ENCODE data around the gene SLC6A3.

GRCh38 chr5:1442222-1443145 is 2.8 kb downstream of the SLC6A3 start:
- TF ChIP-seq SUZ12 (IDR thresholded peaks at IDR 0.05), result no peak
- no peak for TF ChIP-seq FOXK2 (IDR thresholded peaks at IDR 0.05)
- no peak for TF ChIP-seq L3MBTL2 (conservative IDR thresholded peaks at IDR 0.05)
- TF ChIP-seq ZNF384 (IDR thresholded peaks at IDR 0.05), result no peak
- TF ChIP-seq SP1 (IDR thresholded peaks at IDR 0.05), result no peak
- TF ChIP-seq BHLHE40 (IDR thresholded peaks at IDR 0.05; ENCODE audit: borderline replicate concordance), result no peak
- no peak for TF ChIP-seq FOXM1 (IDR thresholded peaks at IDR 0.05; ENCODE audit: borderline replicate concordance)

Data from HEK293T (cell line).